Activated CD8-positive, alpha-beta T cell treated with anti-CD3 and anti-CD28 coated beads for 36 hours (primary cell): ENCODE data around the gene PLEKHM3. TPM values are rescaled to one million over a fixed set of nuclear protein-coding genes. Genes with fewer than 3 reads are reported as not detected.

Experiments
- ATAC-seq: fragments of 200-7000 bp; cut with Tn5 transposase; one replicate; pipeline ENCODE4 v1.10.0; 2021; ENCODE audit warnings: mild to moderate bottlenecking, moderate library complexity
- CTCF ChIA-PET: fragments of 350-600 bp; sonication (Branson Sonifier 250); formaldehyde crosslinking; loops from one replicate; lab custom pipeline; 2021; ENCODE audit warnings: antibody characterized with exemption; lab: Charles Lee
- POLR2A ChIA-PET: fragments of 350-600 bp; sonication (Branson Sonifier 250); formaldehyde crosslinking; loops from one replicate; lab custom pipeline; 2021; ENCODE audit warnings: antibody characterized with exemption; lab: Charles Lee
- DNase-seq: peaks from one replicate; pipeline ENCODE4 v3.0.0-alpha.2; 2020
- H3K27ac Mint-ChIP-seq: one replicate; pipeline ENCODE4 v1.8.0; 2021; ENCODE audit warnings: mild to moderate bottlenecking, mixed read lengths
- H3K27me3 Mint-ChIP-seq: one replicate; pipeline ENCODE4 v1.8.0; 2021; ENCODE audit warnings: mixed read lengths
- H3K36me3 Mint-ChIP-seq: one replicate; pipeline ENCODE4 v1.8.0; 2021; ENCODE audit warnings: low read depth, mixed read lengths
- H3K4me1 Mint-ChIP-seq: one replicate; pipeline ENCODE4 v1.8.0; 2021; ENCODE audit warnings: low read depth, mixed read lengths
- H3K4me3 Mint-ChIP-seq: one replicate; pipeline ENCODE4 v1.8.0; 2021; ENCODE audit warnings: mild to moderate bottlenecking, moderate library complexity, mixed read lengths
- H3K9me3 Mint-ChIP-seq: one replicate; pipeline ENCODE4 v1.8.0; 2021; ENCODE audit warnings: mixed read lengths
- intact Hi-C: fragments of 100-400 bp; cut with micrococcal nuclease; formaldehyde crosslinking; loops from one replicate; pipeline ENCODE4 v1.10.0; 2022
- total RNA-seq, 2 experiments: library from RNA; stranded (reverse); gene quantifications; one replicate each; pipeline ENCODE4 v1.2.3, GENCODE V29; 2021
- TF ChIP-seq, protein P1 (sequence below): fragments of 200-600 bp; IDR thresholded peaks from one replicate; pipeline ENCODE4 v1.8.0; 2022; ENCODE audit warnings: antibody characterized with exemption, mild to moderate bottlenecking

PLEKHM3 gene
- total RNA-seq, 2 experiments from 2014 or later = 4.5 to 4.7 TPM

DNA sequence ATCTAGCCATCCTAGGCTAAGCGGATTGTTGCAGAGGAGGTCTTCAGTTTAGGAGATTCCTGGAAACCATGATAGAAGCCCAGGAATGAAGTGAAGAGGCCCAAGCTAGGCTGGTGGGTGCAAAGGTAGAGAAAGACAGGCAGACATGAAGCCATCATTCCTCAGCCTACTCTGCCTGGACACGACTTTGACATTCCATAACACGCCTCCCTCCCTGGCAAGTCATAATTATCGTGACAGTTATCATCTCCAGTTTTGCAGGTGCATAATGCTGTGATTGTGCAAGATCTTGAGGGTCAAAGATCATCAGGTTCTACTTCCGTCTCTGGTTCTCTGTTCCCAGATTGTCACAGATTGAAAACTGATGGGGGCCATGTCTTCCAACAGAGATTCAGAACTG lies 240.4 kb downstream of the PLEKHM3 start:
- DNase-seq (no peak), ATAC-seq (no peak)
- TF ChIP-seq, protein P1, sequence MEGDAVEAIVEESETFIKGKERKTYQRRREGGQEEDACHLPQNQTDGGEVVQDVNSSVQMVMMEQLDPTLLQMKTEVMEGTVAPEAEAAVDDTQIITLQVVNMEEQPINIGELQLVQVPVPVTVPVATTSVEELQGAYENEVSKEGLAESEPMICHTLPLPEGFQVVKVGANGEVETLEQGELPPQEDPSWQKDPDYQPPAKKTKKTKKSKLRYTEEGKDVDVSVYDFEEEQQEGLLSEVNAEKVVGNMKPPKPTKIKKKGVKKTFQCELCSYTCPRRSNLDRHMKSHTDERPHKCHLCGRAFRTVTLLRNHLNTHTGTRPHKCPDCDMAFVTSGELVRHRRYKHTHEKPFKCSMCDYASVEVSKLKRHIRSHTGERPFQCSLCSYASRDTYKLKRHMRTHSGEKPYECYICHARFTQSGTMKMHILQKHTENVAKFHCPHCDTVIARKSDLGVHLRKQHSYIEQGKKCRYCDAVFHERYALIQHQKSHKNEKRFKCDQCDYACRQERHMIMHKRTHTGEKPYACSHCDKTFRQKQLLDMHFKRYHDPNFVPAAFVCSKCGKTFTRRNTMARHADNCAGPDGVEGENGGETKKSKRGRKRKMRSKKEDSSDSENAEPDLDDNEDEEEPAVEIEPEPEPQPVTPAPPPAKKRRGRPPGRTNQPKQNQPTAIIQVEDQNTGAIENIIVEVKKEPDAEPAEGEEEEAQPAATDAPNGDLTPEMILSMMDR = no peak
- Mint-ChIP-seq H3K36me3 (no peaks in the 10 kb centered on the region), H3K4me1 (no peaks in the 10 kb centered on the region), H3K27ac (no peak overlapping the region), H3K4me3 (no peak overlapping the region), H3K27me3 (peaks cover 6% of the 10 kb centered on the region), H3K9me3 (no peaks in the 10 kb centered on the region)
- intact Hi-C loops = no loop called here
- POLR2A ChIA-PET = no interaction called here
- CTCF ChIA-PET = interaction anchor here (1.5 kb wide), 1 partner anchor 10 kb away, joined by 3 read pairs; no protein-coding TSS in a partner anchor

DNA sequence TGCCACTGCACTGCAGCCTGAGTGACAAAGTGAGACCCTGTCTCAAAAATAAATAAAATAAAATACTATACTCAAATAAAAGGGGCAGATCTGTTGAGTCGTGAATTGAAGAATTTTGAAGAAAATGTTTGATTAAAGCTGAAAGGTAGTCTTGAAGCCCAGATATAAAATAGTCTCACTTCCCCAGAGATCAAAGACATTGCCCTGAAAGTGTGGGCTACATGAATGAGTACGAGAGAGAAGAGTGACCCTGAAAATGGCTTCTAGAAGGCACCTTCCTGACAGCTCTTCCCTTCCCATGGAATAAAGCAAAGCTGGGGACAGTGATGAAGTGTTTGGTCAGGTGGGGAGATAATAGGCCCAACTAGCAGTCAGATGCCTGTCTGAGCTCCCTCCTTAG lies 241.8 kb downstream of the PLEKHM3 start:
- Mint-ChIP-seq H3K4me3 (no peak overlapping the region), H3K9me3 (no peaks in the 10 kb centered on the region), H3K27me3 (peaks cover 10% of the 10 kb centered on the region), H3K4me1 (peaks cover 1% of the 10 kb centered on the region), H3K36me3 (no peaks in the 10 kb centered on the region), H3K27ac (no peak overlapping the region)
- POLR2A ChIA-PET = no interaction called here
- intact Hi-C loops = no loop called here
- CTCF ChIA-PET = interaction anchor here (1.2 to 1.5 kb wide), 2 partner anchors 11 to 257 kb away, joined by 3 to 4 read pairs; no protein-coding TSS in a partner anchor
- TF ChIP-seq, protein P1 = no peak
- DNase-seq (no peak), ATAC-seq (no peak)

DNA sequence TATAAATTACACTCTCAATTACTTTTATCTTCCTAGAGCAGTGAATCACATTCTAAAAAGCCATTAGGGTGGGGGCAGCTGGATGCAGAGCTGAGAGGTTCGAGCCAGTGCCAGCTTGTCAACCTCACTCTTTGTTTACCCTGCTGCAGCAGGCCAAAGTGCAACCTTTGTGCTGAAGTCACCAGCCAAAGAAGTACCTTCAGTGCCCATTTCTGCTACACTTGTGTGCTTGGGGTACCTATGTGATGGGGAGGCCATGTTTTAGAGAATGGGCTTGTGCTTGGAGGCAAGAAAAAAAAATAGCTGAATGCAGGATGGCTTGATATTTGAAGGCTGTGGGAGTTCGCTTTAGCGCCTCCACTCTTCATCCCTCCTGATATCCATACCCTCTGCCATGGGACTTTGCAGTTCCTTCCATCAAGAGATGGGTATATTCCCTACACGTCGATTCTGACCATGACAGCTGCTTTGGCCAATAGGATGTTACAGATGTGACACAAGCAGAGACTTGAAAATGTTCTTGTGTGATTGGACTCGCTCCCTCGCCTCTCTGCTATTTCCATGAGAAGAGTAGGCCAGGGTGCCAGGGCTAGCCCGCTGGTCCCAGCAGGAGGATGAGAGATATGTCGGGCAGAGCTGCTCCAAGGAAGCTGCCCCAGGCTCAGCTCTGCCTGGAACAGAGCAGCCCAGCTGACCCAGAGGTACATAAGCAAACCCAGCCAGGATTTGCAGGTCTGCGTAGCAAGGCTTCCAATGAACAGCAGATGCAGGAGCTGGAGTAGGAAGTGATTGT lies 242.9 kb downstream of the PLEKHM3 start:
- H3K9me3 Mint-ChIP-seq = no peaks in the 10 kb centered on the region
- intact Hi-C loops = no loop called here
- peaks cover 9% of the 10 kb centered on the region for H3K27me3 Mint-ChIP-seq
- ATAC-seq (no peak), DNase-seq (no peak)
- TF ChIP-seq, protein P1 = no peak
- no peaks in the 10 kb centered on the region for H3K36me3 Mint-ChIP-seq
- H3K27ac Mint-ChIP-seq = no peak overlapping the region
- no peak overlapping the region for H3K4me3 Mint-ChIP-seq
- ChIA-PET CTCF (interaction anchor here (1.2 kb wide), 1 partner anchor 258 kb away, joined by 4 read pairs; no protein-coding TSS in a partner anchor), POLR2A (no interaction called here)
- peaks cover 1% of the 10 kb centered on the region for H3K4me1 Mint-ChIP-seq

DNA sequence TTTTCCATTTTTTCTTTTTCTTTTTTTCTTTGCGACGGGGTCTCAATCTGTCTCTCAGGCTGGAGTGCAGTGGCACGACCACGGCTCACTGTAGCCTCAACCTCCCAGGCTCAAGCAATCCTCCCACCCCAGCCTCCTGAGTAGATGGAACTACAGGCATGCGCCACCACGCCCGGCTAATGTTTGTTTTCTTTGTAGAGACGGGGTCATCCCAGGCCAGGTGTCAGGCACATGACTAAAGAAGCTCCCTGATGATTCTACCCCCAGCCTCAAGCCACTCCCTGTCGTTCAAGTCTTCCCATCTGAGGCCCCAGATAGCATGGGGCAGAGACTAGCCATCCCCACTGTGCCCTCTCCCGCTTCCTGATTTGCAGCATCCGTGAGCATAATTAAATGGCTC lies 245.8 kb downstream of the PLEKHM3 start:
- no peaks in the 10 kb centered on the region for H3K36me3 Mint-ChIP-seq

More for the DNA sequence above, 245.8 kb downstream of the PLEKHM3 start:
- intact Hi-C loops = no loop called here
- Mint-ChIP-seq H3K4me3 (no peak overlapping the region), H3K27me3 (peaks cover 9% of the 10 kb centered on the region), H3K27ac (no peak overlapping the region), H3K9me3 (no peaks in the 10 kb centered on the region), H3K4me1 (peaks cover 1% of the 10 kb centered on the region)
- no peak for ATAC-seq
- TF ChIP-seq, protein P1 = no peak
- POLR2A ChIA-PET = no interaction called here
- no peak for DNase-seq
- CTCF ChIA-PET = interaction anchor here (1.1 kb wide), 1 partner anchor 10 kb away, joined by 3 read pairs; the partner anchor contains the start of gene FZD5
